ENCODE measurements around the gene NUP210L.

Gene NUP210L

GRCh38 chr1:153958111-153958960, 196.5 kb downstream of the NUP210L start, which contains the start of gene CRTC2 (continued):
- TF ChIP-seq, protein P1, sequence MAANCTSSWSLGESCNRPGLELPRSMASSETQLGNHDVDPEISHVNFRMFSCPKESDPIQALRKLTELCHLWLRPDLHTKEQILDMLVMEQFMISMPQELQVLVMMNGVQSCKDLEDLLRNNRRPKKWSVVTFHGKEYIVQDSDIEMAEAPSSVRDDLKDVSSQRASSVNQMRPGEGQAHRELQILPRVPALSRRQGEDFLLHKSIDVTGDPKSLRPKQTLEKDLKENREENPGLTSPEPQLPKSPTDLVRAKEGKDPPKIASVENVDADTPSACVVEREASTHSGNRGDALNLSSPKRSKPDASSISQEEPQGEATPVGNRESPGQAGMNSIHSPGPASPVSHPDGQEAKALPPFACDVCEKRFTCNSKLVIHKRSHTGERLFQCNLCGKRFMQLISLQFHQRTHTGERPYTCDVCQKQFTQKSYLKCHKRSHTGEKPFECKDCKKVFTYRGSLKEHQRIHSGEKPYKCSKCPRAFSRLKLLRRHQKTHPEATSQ (tag by site-specific recombination; IDR thresholded peaks at IDR 0.05) = peak; percentile 75
- TF ChIP-seq ZNF837 (tag by site-specific recombination; IDR thresholded peaks at IDR 0.05) (no peak; the same call in 1 of the 2 replicates), ZSCAN30 (tag by site-specific recombination; IDR thresholded peaks at IDR 0.05) (peak; percentile 90), ZNF785 (tag by site-specific recombination; IDR thresholded peaks at IDR 0.05) (no peak), ZNF600 (tag by site-specific recombination; IDR thresholded peaks at IDR 0.05) (peak; percentile 99), ZNF843 (tag by site-specific recombination; IDR thresholded peaks at IDR 0.05) (peak; percentile 29; the same call in 1 of the 2 replicates), ZNF24 (tag by site-specific recombination; IDR thresholded peaks at IDR 0.05) (peak; percentile 57; the same call in 1 of the 2 replicates), ZNF223 (tag by site-specific recombination; IDR thresholded peaks at IDR 0.05) (0 out of 2 replicates have a peak, but pooled peaks have one; percentile 11), GLI4 (tag by site-specific recombination; IDR thresholded peaks at IDR 0.05) (peak; percentile 39; the same call in 1 of the 2 replicates), HOXC10 (CRISPR knock-in tag; IDR thresholded peaks at IDR 0.05) (no peak), ZSCAN4 (tag by site-specific recombination; IDR thresholded peaks at IDR 0.05) (peak; percentile 55; the same call in 1 of the 2 replicates), ZNF366 (tag by site-specific recombination; conservative IDR thresholded peaks at IDR 0.05) (peak; percentile 100), ZNF302 (tag by site-specific recombination; IDR thresholded peaks at IDR 0.05; ENCODE audit: low read depth) (no peak), ZIC2 (tag by site-specific recombination; IDR thresholded peaks at IDR 0.05) (peak; percentile 23; the same call in 1 of the 2 replicates), ZNF629 (tag by site-specific recombination; IDR thresholded peaks at IDR 0.05) (no peak), ZNF398 (tag by site-specific recombination; IDR thresholded peaks at IDR 0.05) (peak; percentile 46; the same call in 1 of the 2 replicates), ELK4 (IDR thresholded peaks at IDR 0.05; ENCODE audit: borderline replicate concordance, low read depth, low read length) (peak; percentile 91), ZNF394 (tag by site-specific recombination; IDR thresholded peaks at IDR 0.05; ENCODE audit: borderline replicate concordance) (peak; percentile 99), PRDM1 (tag by site-specific recombination; IDR thresholded peaks at IDR 0.05) (peak; percentile 96), ZNF560 (tag by site-specific recombination; IDR thresholded peaks at IDR 0.05; ENCODE audit: borderline replicate concordance) (no peak)
- TF ChIP-seq, protein P2, sequence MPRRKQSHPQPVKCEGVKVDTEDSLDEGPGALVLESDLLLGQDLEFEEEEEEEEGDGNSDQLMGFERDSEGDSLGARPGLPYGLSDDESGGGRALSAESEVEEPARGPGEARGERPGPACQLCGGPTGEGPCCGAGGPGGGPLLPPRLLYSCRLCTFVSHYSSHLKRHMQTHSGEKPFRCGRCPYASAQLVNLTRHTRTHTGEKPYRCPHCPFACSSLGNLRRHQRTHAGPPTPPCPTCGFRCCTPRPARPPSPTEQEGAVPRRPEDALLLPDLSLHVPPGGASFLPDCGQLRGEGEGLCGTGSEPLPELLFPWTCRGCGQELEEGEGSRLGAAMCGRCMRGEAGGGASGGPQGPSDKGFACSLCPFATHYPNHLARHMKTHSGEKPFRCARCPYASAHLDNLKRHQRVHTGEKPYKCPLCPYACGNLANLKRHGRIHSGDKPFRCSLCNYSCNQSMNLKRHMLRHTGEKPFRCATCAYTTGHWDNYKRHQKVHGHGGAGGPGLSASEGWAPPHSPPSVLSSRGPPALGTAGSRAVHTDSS (tag by site-specific recombination; IDR thresholded peaks at IDR 0.05) = 0 out of 2 replicates have a peak, but pooled peaks have one; percentile 27
- TF ChIP-seq, protein P3, sequence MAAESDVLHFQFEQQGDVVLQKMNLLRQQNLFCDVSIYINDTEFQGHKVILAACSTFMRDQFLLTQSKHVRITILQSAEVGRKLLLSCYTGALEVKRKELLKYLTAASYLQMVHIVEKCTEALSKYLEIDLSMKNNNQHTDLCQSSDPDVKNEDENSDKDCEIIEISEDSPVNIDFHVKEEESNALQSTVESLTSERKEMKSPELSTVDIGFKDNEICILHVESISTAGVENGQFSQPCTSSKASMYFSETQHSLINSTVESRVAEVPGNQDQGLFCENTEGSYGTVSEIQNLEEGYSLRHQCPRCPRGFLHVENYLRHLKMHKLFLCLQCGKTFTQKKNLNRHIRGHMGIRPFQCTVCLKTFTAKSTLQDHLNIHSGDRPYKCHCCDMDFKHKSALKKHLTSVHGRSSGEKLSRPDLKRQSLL (tag by site-specific recombination; IDR thresholded peaks at IDR 0.05) = peak; percentile 39; the same call in 1 of the 2 replicates
